HG02943 (cell line): ENCODE results near the gene LCLAT1.
"Not testable (repeated sequence)": the region's sequence is repeated elsewhere in the genome, so short reads cannot be mapped to it uniquely, and the experiment has no call there.

Experiments used
- ATAC-seq: cut with Tn5 transposase; IDR thresholded peaks from one replicate; pipeline ENCODE4 v1.9.1; 2021; ENCODE audit warnings: mild to moderate bottlenecking, low read depth, moderate library complexity; ENCODE audit not compliant: unreplicated experiment

Gene LCLAT1

GRCh38 chr2:30512243-30512886 is 65.3 kb downstream of the LCLAT1 start:
- ATAC-seq = no peak

- ATAC-seq = not testable (repeated sequence)
Observed at GRCh38 chr2:30513649-30514048, 66.6 kb downstream of the LCLAT1 start.

GRCh38 chr2:30514134-30514847 is 67.2 kb downstream of the LCLAT1 start:
- no peak for ATAC-seq

DNA sequence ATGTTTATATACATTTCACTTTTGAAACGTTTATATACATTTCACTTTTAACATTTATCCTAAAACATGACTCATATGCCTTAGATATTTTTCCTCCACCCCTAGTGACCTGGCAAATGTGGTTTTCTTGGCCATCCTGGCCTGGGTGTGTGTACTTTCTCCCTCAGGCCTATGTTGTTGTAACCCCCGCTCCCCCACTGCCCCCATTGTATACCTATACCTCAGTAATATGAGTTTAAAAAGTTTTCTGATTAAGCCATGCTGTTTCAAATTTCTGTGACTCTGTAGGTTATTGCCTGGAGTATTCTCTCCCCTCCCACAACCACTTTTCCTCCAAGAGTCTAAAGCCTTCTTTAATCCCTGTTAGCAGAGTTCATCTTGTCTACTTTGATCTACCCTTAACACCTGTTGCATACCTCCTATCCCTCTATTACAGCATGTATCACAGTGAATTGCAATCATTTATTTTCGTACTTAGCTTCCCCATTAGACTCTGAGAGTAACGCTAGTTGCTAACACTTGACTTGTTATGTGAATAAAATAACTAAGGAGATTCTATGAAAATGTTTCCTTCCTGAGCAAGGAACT is 67.9 kb downstream of the LCLAT1 start:
- ATAC-seq = no peak

GRCh38 chr2:30516166-30516565 is 69.1 kb downstream of the LCLAT1 start:
- no peak for ATAC-seq

DNA sequence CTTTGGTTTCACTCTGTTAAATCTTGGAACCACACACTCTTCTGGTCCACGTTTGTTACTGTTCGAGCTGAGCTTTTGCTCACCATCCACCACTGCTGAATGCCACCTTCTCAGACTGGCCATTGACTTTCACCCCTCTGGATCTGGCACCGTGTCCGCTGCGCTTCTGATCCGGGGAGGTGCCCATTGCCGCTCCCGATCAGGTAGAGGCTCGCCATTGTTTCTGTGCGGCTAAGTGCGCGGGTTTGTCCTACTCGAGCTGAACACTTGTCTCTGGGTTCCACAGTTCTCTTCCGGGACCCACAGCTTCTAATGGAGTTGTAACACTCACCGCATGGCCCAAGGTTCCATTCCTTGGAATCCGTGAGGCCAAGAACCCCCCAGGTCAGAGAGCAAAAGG is 72.8 kb downstream of the LCLAT1 start:
- no peak for ATAC-seq

DNA sequence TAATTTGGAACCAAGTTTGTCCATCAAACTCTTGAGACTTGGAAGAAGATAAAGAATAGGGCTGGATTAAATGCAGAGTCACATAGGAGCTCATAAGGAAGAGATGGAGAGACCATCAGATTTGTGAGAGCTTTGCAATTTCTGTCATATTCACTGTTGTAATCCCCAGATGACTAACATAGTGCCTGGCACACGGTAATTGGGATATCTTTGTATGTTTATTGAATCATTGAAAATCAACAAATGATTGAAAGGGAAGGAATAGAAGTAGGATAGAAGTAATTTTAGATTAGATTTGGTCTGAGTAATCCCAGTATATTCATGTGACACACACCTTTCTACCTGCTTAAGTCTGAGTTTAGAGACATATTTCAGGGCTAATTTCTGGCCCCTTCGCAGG is 75.4 kb downstream of the LCLAT1 start:
- no peak for ATAC-seq

GRCh38 chr2:30527411-30527810 is 80.4 kb downstream of the LCLAT1 start:
- ATAC-seq = no peak

DNA sequence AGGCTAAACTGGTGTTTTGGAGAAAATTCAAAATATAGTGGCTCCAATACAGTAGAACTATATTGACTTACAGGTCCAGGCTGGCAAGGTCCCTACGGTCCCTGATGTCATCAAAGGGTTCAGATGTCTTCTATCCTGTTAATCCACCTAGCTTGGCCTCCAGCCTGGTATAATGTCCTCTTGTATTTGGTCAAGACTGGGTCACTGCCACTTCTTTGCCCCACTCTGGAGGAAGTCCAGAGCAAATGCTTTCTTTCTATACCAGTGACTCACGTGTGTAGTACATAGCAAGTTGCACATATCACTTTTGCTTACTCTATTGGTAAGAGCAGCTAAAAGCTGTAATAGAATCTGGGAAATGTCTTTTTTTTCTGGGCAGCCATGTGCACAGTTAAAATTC is 80.8 kb downstream of the LCLAT1 start:
- no peak for ATAC-seq

GRCh38 chr2:30530346-30530745 is 83.3 kb downstream of the LCLAT1 start:
- ATAC-seq = no peak

GRCh38 chr2:30541680-30542079 is 94.6 kb downstream of the LCLAT1 start:
- ATAC-seq = no peak

DNA sequence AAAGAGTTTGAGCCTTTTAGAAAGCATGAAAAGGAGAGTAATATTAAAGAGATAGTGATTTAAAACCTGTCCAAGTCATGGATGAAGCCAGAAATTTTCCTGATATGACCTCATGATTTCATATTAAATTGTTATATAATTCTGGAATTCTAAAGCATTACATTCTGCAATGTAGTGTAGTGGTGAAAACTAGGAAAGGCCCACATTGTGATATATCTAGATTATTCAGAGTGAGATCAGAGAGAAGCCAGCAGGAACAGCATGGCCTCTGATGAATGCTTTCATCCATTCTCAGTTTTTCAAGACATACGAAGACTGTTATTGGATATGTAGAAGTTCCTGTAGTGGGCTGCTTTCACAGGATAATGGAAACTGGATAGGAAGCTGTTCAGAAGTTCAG is 98.8 kb downstream of the LCLAT1 start:
- no peak for ATAC-seq

GRCh38 chr2:30548386-30548785 is 101.3 kb downstream of the LCLAT1 start:
- ATAC-seq = no peak

- no peak for ATAC-seq
Observed at GRCh38 chr2:30549096-30549495, 102.0 kb downstream of the LCLAT1 start.

GRCh38 chr2:30559544-30560275 is 112.7 kb downstream of the LCLAT1 start:
- ATAC-seq = no peak

GRCh38 chr2:30561349-30561748 is 114.3 kb downstream of the LCLAT1 start:
- no peak for ATAC-seq

- ATAC-seq = no peak
Observed at GRCh38 chr2:30565851-30566358, 118.9 kb downstream of the LCLAT1 start.

DNA sequence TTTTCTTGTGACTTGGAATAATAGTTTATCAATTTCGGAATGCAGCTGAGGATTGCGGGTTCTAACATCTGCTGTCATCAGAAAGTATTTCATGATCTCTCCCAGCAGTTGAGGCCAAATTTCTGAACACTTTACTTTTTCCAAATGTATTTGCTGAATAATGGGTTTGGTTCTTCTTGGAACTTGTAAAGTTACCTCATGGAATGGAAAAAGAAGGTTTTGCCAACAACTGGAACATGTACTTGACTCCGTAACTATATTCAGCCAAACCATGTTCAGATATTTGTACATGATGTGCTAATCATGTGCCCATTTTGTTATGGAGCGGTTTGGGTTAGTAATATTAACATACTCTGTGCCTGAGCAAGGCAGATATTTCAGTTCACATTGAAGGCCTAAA is 119.6 kb downstream of the LCLAT1 start:
- no peak for ATAC-seq

DNA sequence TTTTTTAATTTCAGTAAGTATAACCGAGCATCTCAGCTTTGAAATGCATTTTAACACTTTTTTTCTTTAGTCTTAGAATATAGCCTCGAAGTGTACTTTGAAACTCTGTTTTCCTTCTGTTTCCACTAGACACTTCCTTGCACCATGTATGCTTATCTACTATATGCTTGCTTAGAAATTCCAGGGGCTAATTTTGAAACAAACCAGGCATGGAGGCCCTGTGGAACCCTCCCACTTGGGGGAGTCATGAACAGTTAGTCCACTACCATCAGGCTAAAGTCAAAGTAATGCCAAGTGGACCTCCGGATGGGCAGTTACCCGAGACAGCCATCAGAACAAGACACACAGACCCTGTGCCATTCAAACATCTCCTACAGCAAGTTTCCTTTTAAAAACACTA is 120.3 kb downstream of the LCLAT1 start:
- no peak for ATAC-seq

DNA sequence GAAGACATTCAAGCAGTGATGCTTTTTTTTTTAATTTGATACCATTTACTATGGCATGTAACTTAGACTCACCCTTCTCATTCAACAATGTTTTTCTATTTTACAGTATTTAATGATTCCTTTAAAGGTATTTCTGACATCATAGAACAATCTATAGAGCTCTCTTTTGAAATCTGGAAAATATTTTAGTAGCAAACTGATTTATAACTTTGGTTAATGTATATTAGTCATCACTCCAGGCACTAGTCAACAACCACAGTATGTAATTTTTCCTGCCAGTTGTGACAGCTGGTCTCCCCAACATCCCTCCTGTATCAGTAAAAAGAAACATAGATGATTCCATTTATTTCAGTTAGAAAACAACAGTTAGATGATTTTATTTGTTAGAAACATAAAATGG is 122.9 kb downstream of the LCLAT1 start:
- ATAC-seq = no peak

DNA sequence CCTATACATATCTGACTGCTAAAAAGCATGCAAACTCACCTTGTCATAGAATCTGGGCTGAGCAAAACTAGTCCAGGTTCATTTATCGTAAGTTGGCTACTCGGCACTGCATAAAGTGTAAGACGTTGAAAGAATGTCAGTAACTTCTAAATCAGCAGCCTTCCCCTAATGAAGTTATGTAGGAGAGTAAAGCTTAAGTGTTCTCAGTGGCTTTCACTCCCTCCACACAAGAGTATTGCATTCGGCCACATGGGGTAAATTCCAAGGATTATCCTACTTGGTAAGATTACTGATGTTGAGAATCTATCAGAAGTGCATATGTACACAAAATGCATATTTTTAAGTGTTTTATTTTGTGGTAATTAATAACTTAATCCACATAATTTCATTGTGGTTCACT is 130.1 kb downstream of the LCLAT1 start:
- ATAC-seq = no peak
